Effector CD8-positive, alpha-beta T cell (primary cell): ENCODE data around the gene ANKLE1.
"Not testable (repeated sequence)": the region's sequence is repeated elsewhere in the genome, so short reads cannot be mapped to it uniquely, and the experiment has no call there.

ENCODE experiments used
- DNase-seq: peaks from one replicate; lab custom pipeline; 2025; lab: John Stamatoyannopoulos, UW

ANKLE1 gene

GRCh38 chr19:17248011-17248776 is 33.5 kb upstream of the ANKLE1 start:
- DNase-seq, result no peak

- DNase-seq, result no peak
These were observed 31.7 kb upstream of the ANKLE1 start for GRCh38 chr19:17249887-17250548.

GRCh38 chr19:17254636-17255035 is 27.1 kb upstream of the ANKLE1 start:
- DNase-seq, result no peak

GRCh38 chr19:17255150-17255621 is 26.5 kb upstream of the ANKLE1 start:
- no peak for DNase-seq

GRCh38 chr19:17256130-17256529 is 25.6 kb upstream of the ANKLE1 start:
- DNase-seq, result no peak

GRCh38 chr19:17259118-17259780 is 22.5 kb upstream of the ANKLE1 start:
- no peak for DNase-seq

- no peak for DNase-seq
These were observed 21.8 kb upstream of the ANKLE1 start for GRCh38 chr19:17259934-17260333.

- peak; percentile 82 for DNase-seq
These were observed 20.8 kb upstream of the ANKLE1 start for GRCh38 chr19:17260842-17261325.

- DNase-seq, result no peak
These were observed 19.1 kb upstream of the ANKLE1 start for GRCh38 chr19:17262557-17262956.

- DNase-seq, result no peak
These were observed 17.7 kb upstream of the ANKLE1 start for GRCh38 chr19:17263712-17264640.

GRCh38 chr19:17264641-17264979 is 17.1 kb upstream of the ANKLE1 start, which contains the start of gene USHBP1:
Gene USHBP1, minus strand, starts transcription at chr19:17264745. Its CDS starts 446 bp downstream, at chr19:17264299.
- no peak for DNase-seq

GRCh38 chr19:17266026-17266425 is 15.7 kb upstream of the ANKLE1 start:
- no peak for DNase-seq

- no peak for DNase-seq
These were observed 15.1 kb upstream of the ANKLE1 start for GRCh38 chr19:17266589-17266974.

- DNase-seq, result peak; percentile 89
These were observed 14.5 kb upstream of the ANKLE1 start, which contains the start of gene BABAM1 for GRCh38 chr19:17266975-17267788. Gene BABAM1, plus strand, starts transcription at chr19:17267443. Its CDS starts 1,364 bp downstream, at chr19:17268807.

GRCh38 chr19:17268754-17269153 is 12.9 kb upstream of the ANKLE1 start:
- no peak for DNase-seq

- not testable (repeated sequence) for DNase-seq
These were observed 6.8 kb upstream of the ANKLE1 start for GRCh38 chr19:17274892-17275291.

GRCh38 chr19:17275441-17276175 is 6.1 kb upstream of the ANKLE1 start:
- DNase-seq, result no peak

- no peak for DNase-seq
These were observed 2.3 kb upstream of the ANKLE1 start for GRCh38 chr19:17279436-17279835.

GRCh38 chr19:17282488-17283125 is 906 bp downstream of the ANKLE1 start:
- peak; percentile 65 for DNase-seq
